WTC11 (cell line): ENCODE measurements around the gene PTGES3L. TPM values are rescaled to one million over a fixed set of nuclear protein-coding genes. Genes with fewer than 3 reads are reported as not detected.
"Not testable (repeated sequence)": the region's sequence is repeated elsewhere in the genome, so short reads cannot be mapped to it uniquely, and the experiment has no call there.

Experiments
- ATAC-seq: fragments of 200-7000 bp; cut with Tn5 transposase; 2 replicates; pipeline ENCODE4 v1.10.0; 2021; ENCODE audit warnings: mild to moderate bottlenecking, moderate library complexity
- CTCF ChIA-PET: fragments of 300-600 bp; sonication (Branson Sonifier 250); formaldehyde crosslinking; loops from one replicate; lab custom pipeline; 2021; ENCODE audit warnings: antibody characterized with exemption; lab: Charles Lee
- POLR2A ChIA-PET: fragments of 350-600 bp; sonication (Branson Sonifier 250); formaldehyde crosslinking; loops from one replicate; lab custom pipeline; 2021; ENCODE audit warnings: antibody characterized with exemption; lab: Charles Lee
- DNase-seq: peaks from one replicate; pipeline ENCODE4 v3.0.0; 2021; ENCODE audit warnings: low spot score
- H3K27ac Mint-ChIP-seq: 2 replicates; pipeline ENCODE4 v1.8.0; 2021; ENCODE audit warnings: mixed read lengths
- H3K27me3 Mint-ChIP-seq: 2 replicates; pipeline ENCODE4 v1.8.0; 2021; ENCODE audit warnings: low read depth, mild to moderate bottlenecking, moderate library complexity, mixed read lengths
- H3K36me3 Mint-ChIP-seq: 2 replicates; pipeline ENCODE4 v1.8.0; 2021; ENCODE audit warnings: mixed read lengths
- H3K4me1 Mint-ChIP-seq: 2 replicates; pipeline ENCODE4 v1.8.0; 2022; ENCODE audit warnings: mixed read lengths
- H3K4me3 Mint-ChIP-seq: 2 replicates; pipeline ENCODE4 v1.8.0; 2021; ENCODE audit warnings: mild to moderate bottlenecking, moderate library complexity, mixed read lengths
- H3K9me3 Mint-ChIP-seq: 2 replicates; pipeline ENCODE4 v1.8.0; 2021; ENCODE audit warnings: mixed read lengths
- CREB1 ChIP-seq: sonication (generic); formaldehyde crosslinking; IDR thresholded peaks from 2 replicates; pipeline ENCODE4 v1.8.0; 2023; ENCODE audit warnings: mild to moderate bottlenecking, missing genetic modification reagents
- ESRRA ChIP-seq: sonication (generic); formaldehyde crosslinking; IDR thresholded peaks from 2 replicates; pipeline ENCODE4 v1.8.1; 2022; ENCODE audit warnings: mild to moderate bottlenecking, missing genetic modification reagents, borderline replicate concordance
- ETV6 ChIP-seq: sonication (generic); formaldehyde crosslinking; IDR thresholded peaks from 2 replicates; pipeline ENCODE4 v1.8.1; 2022; ENCODE audit warnings: mild to moderate bottlenecking, missing genetic modification reagents
- GABPB1 ChIP-seq: sonication (generic); formaldehyde crosslinking; IDR thresholded peaks from 2 replicates; pipeline ENCODE4 v1.8.1; 2023; ENCODE audit warnings: mild to moderate bottlenecking, missing genetic modification reagents
- OVOL2 ChIP-seq: fragments of 250-450 bp; sonication (Bioruptor Pico); IDR thresholded peaks from 2 replicates; pipeline ENCODE4 v1.9.0; 2021; ENCODE audit warnings: mild to moderate bottlenecking, borderline replicate concordance
- PRRX2 ChIP-seq: fragments of 250-450 bp; sonication (Bioruptor Pico); IDR thresholded peaks from 2 replicates; pipeline ENCODE4 v1.8.0; 2021; ENCODE audit warnings: mild to moderate bottlenecking
- SMAD3 ChIP-seq: sonication (generic); formaldehyde crosslinking; IDR thresholded peaks from 2 replicates; pipeline ENCODE4 v1.8.0; 2022; ENCODE audit warnings: missing genetic modification reagents, mild to moderate bottlenecking, borderline replicate concordance
- SP1 ChIP-seq: sonication (generic); formaldehyde crosslinking; conservative IDR thresholded peaks from 2 replicates; pipeline ENCODE4 v1.8.1; 2022; ENCODE audit warnings: missing genetic modification reagents
- TCF7 ChIP-seq: sonication (generic); formaldehyde crosslinking; IDR thresholded peaks from 2 replicates; pipeline ENCODE4 v1.8.0; 2022; ENCODE audit warnings: mild to moderate bottlenecking, low read depth, missing genetic modification reagents, moderate library complexity
- ZBTB21 ChIP-seq: sonication (generic); formaldehyde crosslinking; IDR thresholded peaks from 2 replicates; pipeline ENCODE4 v1.8.1; 2023; ENCODE audit warnings: mild to moderate bottlenecking, missing genetic modification reagents, borderline replicate concordance
- ZNF121 ChIP-seq: sonication (generic); formaldehyde crosslinking; IDR thresholded peaks from 2 replicates; pipeline ENCODE4 v1.8.0; 2023; ENCODE audit warnings: missing genetic modification reagents
- total RNA-seq: library from RNA; stranded (reverse); gene quantifications from 3 replicates; pipeline ENCODE4 v1.2.3, GENCODE V29; 2021
- TF ChIP-seq, protein P1 (sequence below): sonication (generic); formaldehyde crosslinking; IDR thresholded peaks from 2 replicates; pipeline ENCODE4 v1.8.1; 2023; ENCODE audit warnings: mild to moderate bottlenecking, moderate library complexity, missing genetic modification reagents
- TF ChIP-seq, protein P2 (sequence below): sonication (generic); formaldehyde crosslinking; IDR thresholded peaks from 2 replicates; pipeline ENCODE4 v1.8.1; 2022; ENCODE audit warnings: missing genetic modification reagents, borderline replicate concordance
- TF ChIP-seq, protein P3 (sequence below): sonication (generic); formaldehyde crosslinking; IDR thresholded peaks from 2 replicates; pipeline ENCODE4 v1.8.0; 2023; ENCODE audit warnings: missing genetic modification reagents

PTGES3L gene
- total RNA-seq, 1 experiment from 2014 or later: 2.1 TPM

DNA sequence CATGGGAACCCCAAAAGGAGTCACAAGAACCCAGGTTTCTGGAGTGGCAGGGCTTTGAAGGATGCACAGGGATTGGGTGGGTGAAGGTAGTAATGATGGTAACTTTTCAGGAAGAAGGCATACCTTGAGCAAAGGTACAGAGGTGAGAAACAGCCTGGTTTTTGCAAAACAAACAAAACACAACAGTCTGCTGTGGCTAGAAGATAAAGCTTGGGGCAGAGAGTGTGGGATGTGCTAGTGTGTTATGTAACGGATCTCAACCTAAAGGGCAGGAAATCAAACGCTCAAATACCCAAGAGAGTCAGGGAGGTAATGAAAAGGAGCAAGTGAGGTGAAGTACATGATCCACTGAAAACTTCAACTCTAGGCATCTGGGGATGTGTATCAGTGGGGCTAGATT, 4.6 kb downstream of the PTGES3L start:
- no peak for TF ChIP-seq ZBTB21
- TF ChIP-seq ETV6: no peak
- Mint-ChIP-seq H3K9me3 (no peaks in the 10 kb centered on the region), H3K4me1 (peaks cover 8% of the 10 kb centered on the region), H3K27me3 (peaks cover 4% of the 10 kb centered on the region; the same call in 1 of the 2 replicates), H3K4me3 (no peak overlapping the region), H3K27ac (no peak overlapping the region; the same call in 1 of the 2 replicates), H3K36me3 (0 out of 2 replicates have a peak, but pooled peaks cover 3% of the 10 kb centered on the region)
- ChIA-PET POLR2A (no interaction called here), CTCF (interaction anchor here (1.8 kb wide), 1 partner anchor 23 kb away, joined by 4 read pairs; the partner anchor contains the start of gene RPL27)
- DNase-seq (no peak), ATAC-seq (no peak)

DNA sequence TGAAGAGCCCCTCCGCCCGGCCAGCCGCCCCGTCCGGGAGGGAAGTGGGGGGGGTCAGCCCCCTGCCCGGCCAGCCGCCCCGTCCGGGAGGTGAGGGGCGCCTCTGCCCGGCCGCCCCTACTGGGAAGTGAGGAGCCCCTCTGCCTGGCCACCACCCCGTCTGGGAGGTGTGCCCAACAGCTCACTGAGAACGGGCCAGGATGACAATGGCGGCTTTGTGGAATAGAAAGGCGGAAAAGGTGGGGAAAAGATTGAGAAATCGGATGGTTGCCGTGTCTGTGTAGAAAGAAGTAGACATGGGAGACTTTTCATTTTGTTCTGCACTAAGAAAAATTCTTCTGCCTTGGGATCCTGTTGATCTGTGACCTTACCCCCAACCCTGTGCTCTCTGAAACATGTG, 6.6 kb downstream of the PTGES3L start:
- ATAC-seq, POLR2A ChIA-PET, H3K27ac Mint-ChIP-seq, H3K36me3 Mint-ChIP-seq, H3K4me3 Mint-ChIP-seq, H3K4me1 Mint-ChIP-seq, H3K9me3 Mint-ChIP-seq, H3K27me3 Mint-ChIP-seq, CTCF ChIA-PET, DNase-seq: not testable (repeated sequence)

DNA sequence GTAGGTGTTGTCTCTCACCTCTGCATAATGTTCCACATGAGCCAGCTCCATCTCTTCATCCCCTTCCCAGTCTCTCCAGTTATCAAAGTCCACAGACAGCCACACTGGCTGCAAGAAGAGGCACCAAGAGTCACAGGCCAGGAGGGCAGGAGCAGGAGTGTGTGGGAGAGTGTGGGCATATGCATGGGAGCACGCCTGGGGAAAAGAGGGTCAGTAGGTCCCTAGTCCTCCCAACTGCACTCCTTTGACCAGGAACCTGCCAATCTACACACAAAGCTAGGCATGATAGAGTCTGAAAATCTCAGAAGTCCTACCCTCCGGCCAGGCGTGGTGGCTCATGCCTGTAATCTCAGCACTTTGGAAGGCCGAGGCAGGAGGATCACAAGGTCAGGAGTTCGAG, 8.3 kb downstream of the PTGES3L start:
- H3K4me3 Mint-ChIP-seq: no peak overlapping the region
- no peak for TF ChIP-seq ZNF121
- TF ChIP-seq CREB1 (CRISPR knock-in tag): no peak
- no peak for TF ChIP-seq ESRRA (CRISPR knock-in tag)
- TF ChIP-seq TCF7 (CRISPR knock-in tag): no peak
- TF ChIP-seq GABPB1: no peak
- TF ChIP-seq SMAD3: no peak
- TF ChIP-seq, protein P1, sequence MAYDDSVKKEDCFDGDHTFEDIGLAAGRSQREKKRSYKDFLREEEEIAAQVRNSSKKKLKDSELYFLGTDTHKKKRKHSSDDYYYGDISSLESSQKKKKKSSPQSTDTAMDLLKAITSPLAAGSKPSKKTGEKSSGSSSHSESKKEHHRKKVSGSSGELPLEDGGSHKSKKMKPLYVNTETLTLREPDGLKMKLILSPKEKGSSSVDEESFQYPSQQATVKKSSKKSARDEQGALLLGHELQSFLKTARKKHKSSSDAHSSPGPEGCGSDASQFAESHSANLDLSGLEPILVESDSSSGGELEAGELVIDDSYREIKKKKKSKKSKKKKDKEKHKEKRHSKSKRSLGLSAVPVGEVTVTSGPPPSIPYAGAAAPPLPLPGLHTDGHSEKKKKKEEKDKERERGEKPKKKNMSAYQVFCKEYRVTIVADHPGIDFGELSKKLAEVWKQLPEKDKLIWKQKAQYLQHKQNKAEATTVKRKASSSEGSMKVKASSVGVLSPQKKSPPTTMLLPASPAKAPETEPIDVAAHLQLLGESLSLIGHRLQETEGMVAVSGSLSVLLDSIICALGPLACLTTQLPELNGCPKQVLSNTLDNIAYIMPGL (CRISPR knock-in tag): no peak
- TF ChIP-seq, protein P2, sequence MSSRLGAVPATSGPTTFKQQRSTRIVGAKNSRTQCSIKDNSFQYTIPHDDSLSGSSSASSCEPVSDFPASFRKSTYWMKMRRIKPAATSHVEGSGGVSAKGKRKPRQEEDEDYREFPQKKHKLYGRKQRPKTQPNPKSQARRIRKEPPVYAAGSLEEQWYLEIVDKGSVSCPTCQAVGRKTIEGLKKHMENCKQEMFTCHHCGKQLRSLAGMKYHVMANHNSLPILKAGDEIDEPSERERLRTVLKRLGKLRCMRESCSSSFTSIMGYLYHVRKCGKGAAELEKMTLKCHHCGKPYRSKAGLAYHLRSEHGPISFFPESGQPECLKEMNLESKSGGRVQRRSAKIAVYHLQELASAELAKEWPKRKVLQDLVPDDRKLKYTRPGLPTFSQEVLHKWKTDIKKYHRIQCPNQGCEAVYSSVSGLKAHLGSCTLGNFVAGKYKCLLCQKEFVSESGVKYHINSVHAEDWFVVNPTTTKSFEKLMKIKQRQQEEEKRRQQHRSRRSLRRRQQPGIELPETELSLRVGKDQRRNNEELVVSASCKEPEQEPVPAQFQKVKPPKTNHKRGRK: no peak
- no peak for TF ChIP-seq PRRX2 (CRISPR knock-in tag)
- TF ChIP-seq, all 79 proteins: peak for 0
- Mint-ChIP-seq H3K27me3 (no peaks in the 10 kb centered on the region), H3K36me3 (0 out of 2 replicates have a peak, but pooled peaks cover 3% of the 10 kb centered on the region), H3K4me1 (no peaks in the 10 kb centered on the region), H3K9me3 (no peaks in the 10 kb centered on the region), H3K27ac (no peak overlapping the region)
- ChIA-PET POLR2A (no interaction called here), CTCF (interaction anchor here (1.0 kb wide), 1 partner anchor 26 kb away, joined by 3 read pairs; the partner anchor contains the start of gene RPL27)
- DNase-seq (no peak), ATAC-seq (no peak)

DNA sequence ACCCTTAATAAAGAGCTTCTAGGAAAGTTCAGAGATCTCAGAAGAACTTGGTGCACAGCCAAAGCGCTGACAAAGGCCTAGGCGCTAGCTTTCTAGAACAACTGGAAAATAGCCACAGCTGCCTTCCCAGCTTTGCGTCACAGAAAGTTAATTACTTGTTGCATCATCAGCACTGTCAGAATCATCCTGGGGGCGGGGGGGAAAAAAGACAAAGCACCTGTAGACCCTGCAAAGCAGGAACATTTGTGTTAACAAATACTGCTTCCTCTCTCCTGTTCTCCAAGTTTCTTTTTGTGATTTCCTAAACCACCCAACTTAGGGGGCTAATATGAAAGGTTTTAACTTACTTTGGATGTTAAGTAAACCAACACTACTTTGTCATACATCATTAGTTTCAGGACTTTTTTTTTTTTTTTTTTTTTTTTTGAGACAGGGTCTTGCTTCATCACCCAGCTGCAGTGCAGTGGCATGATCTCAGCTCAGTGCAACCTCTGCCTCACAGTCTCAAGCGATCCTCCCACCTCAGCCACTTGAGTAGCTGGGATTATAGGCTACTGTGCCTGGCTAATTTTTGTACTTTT, 10.8 kb downstream of the PTGES3L start:
- ATAC-seq: no peak
- Mint-ChIP-seq H3K27ac (0 out of 2 replicates have a peak overlapping the region, but pooled peaks have one; percentile 63), H3K4me1 (no peaks in the 10 kb centered on the region; the same call in 1 of the 2 replicates)
- POLR2A ChIA-PET: interaction anchor here (0.7 to 0.9 kb wide), 2 partner anchors 52 to 112 kb away, joined by 9 read pairs; no protein-coding TSS in a partner anchor
- TF ChIP-seq, protein P3, sequence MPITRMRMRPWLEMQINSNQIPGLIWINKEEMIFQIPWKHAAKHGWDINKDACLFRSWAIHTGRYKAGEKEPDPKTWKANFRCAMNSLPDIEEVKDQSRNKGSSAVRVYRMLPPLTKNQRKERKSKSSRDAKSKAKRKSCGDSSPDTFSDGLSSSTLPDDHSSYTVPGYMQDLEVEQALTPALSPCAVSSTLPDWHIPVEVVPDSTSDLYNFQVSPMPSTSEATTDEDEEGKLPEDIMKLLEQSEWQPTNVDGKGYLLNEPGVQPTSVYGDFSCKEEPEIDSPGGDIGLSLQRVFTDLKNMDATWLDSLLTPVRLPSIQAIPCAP (CRISPR knock-in tag): no peak
- TF ChIP-seq SP1: no peak
- TF ChIP-seq OVOL2 (CRISPR knock-in tag): no peak
- TF ChIP-seq, all 79 proteins: peak for 0
- Mint-ChIP-seq H3K9me3 (no peaks in the 10 kb centered on the region), H3K27me3 (no peaks in the 10 kb centered on the region), H3K36me3 (0 out of 2 replicates have a peak, but pooled peaks cover 3% of the 10 kb centered on the region), H3K4me3 (no peak overlapping the region)
- CTCF ChIA-PET: interaction anchor here (0.7 to 1.0 kb wide), 2 partner anchors 9 to 29 kb away, joined by 3 read pairs; partner anchors contain the start of gene RPL27
- no peak for DNase-seq
